Memory B cell (primary cell): ENCODE data around the gene GABRA1.

ENCODE experiments used
- ATAC-seq: fragments of 150-1000 bp; cut with Tn5 transposase; 2 replicates; pipeline ENCODE4 v1.10.0; 2021; ENCODE audit warnings: low read depth, mild to moderate bottlenecking, moderate library complexity
- DNase-seq, 2 donors: peaks; one replicate each; pipeline ENCODE4 v3.0.0; 2022; ENCODE audit warnings: low spot score in 2 of 2
- H3K27ac Mint-ChIP-seq: one replicate; pipeline ENCODE4 v1.8.0; 2022; ENCODE audit warnings: mild to moderate bottlenecking, moderate library complexity, mixed read lengths
- H3K27me3 Mint-ChIP-seq: one replicate; pipeline ENCODE4 v1.8.0; 2022; ENCODE audit warnings: mixed read lengths
- H3K36me3 Mint-ChIP-seq: one replicate; pipeline ENCODE4 v1.8.0; 2022; ENCODE audit warnings: mild to moderate bottlenecking, mixed read lengths
- H3K4me1 Mint-ChIP-seq: one replicate; pipeline ENCODE4 v1.8.0; 2022; ENCODE audit warnings: mixed read lengths
- H3K4me3 Mint-ChIP-seq: one replicate; pipeline ENCODE4 v1.8.0; 2022; ENCODE audit warnings: mild to moderate bottlenecking, moderate library complexity, mixed read lengths
- H3K9me3 Mint-ChIP-seq: one replicate; pipeline ENCODE4 v1.8.0; 2022; ENCODE audit warnings: mixed read lengths

Gene GABRA1

DNA sequence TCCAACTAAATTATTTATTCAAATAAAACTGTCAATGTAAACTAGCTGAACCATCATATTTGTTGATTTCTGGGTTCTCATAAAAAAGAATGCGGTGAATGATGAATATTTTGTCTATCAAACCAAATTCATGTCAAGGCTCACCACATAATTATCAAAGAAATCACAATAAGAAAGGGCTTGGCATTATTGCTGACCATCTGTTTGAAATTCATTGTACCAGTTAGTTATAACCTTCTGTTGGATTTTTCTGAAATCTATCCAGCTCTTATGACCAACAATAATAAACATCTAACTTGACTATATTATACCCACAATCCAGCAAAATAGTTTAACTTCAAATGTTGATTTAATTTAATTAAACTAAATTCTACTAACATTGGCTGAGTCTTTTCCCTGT, 53.1 kb downstream of the GABRA1 start:
- Mint-ChIP-seq H3K4me1 (no peaks in the 10 kb centered on the region), H3K36me3 (no peaks in the 10 kb centered on the region), H3K27ac (no peak overlapping the region), H3K9me3 (peaks cover 8% of the 10 kb centered on the region), H3K4me3 (no peak overlapping the region), H3K27me3 (no peaks in the 10 kb centered on the region)
- no peak for DNase-seq
- ATAC-seq, result no peak

DNA sequence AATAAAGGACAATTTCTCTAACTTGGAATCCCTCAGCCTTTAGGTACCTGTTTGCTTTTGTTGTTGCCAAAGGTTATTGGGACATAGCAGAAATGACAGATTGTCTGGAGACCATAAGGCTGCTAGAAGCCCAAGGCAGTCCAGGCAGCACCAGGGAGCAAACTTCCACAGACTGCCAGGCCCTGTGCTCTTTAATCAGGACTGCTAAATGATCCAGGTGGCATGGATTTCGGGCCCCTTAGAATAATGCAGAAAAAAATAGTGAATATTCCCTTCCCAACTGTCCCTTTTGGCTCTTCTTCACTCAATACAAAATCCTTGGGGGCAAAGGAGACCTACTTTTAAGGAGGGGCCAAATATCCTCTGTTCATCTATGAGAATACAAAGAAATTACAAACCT, 73.9 kb downstream of the GABRA1 start:
- Mint-ChIP-seq H3K36me3 (no peaks in the 10 kb centered on the region), H3K4me3 (no peak overlapping the region)

DNA sequence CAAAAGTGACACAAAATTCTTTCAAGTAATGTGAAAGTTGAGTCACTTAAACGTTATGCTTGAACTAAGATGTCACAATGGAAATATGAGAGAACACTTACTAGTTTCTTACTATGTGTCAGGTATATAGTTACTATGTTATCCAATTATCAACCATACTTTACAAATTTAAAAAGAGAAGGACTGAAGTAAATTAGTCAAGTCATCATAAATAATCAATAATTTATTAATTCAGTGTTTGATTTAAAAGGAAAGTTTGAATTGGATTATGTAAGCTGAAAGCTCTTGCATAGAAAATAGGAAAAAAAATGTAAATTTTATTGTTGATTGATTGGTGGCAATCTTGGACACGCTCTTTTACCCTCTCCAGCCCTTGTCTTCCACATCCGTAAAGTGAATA, 76.3 kb downstream of the GABRA1 start:
- peaks cover 7% of the 10 kb centered on the region for H3K9me3 Mint-ChIP-seq
- DNase-seq, result no peak
- no peaks in the 10 kb centered on the region for H3K27me3 Mint-ChIP-seq
- ATAC-seq, result no peak
- no peaks in the 10 kb centered on the region for H3K4me1 Mint-ChIP-seq
- H3K36me3 Mint-ChIP-seq, result no peaks in the 10 kb centered on the region
- H3K4me3 Mint-ChIP-seq, result no peak overlapping the region
- H3K27ac Mint-ChIP-seq, result no peak overlapping the region

More for the DNA sequence above, 73.9 kb downstream of the GABRA1 start:
- Mint-ChIP-seq H3K9me3 (peaks cover 5% of the 10 kb centered on the region), H3K4me1 (no peaks in the 10 kb centered on the region), H3K27me3 (no peaks in the 10 kb centered on the region), H3K27ac (no peak overlapping the region)
- no peak for DNase-seq
- no peak for ATAC-seq

DNA sequence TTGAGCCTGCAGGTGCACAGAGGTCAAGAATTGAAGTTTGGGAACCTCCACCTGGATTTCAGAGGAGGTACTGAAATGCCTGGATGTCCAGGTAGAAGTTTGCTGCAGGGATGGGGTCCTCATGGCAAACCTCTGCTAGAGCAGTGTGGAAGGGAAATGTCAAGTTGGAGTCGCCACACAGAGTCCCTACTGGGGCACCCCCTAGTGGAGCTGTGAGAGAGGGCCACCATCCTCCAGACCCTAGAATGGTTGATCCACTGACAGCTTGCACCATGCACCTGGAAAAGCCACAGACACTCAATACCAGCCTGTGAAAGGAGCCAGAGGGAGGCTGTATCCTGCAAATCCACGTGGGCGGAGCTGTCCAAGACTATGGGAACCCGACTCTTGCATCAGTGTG, 78.0 kb downstream of the GABRA1 start:
- H3K27me3 Mint-ChIP-seq, result no peaks in the 10 kb centered on the region
- peaks cover 7% of the 10 kb centered on the region for H3K9me3 Mint-ChIP-seq
- H3K4me3 Mint-ChIP-seq, result no peak overlapping the region
- no peak overlapping the region for H3K27ac Mint-ChIP-seq
- DNase-seq, result no peak
- H3K36me3 Mint-ChIP-seq, result no peaks in the 10 kb centered on the region
- ATAC-seq, result no peak
- H3K4me1 Mint-ChIP-seq, result no peaks in the 10 kb centered on the region

DNA sequence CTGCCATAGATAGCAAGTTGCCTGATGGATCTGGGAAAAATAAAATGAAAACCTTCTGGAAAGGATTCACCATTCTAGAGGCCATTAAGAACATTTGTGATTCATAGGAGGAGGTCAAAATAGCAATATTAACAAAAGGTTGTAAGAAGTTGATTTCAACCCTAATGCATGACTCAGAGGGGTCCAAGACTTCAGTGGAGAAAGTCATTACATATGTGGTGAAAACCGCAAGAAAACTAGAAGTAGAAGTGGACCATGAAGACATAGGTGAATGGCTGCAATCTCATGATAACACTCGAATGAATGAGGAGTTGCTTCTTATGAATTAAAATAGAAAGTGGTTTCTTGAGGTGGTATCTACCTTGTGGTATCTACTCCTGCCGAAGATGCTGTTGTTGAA, 86.6 kb downstream of the GABRA1 start:
- Mint-ChIP-seq H3K27ac (no peak overlapping the region), H3K27me3 (no peaks in the 10 kb centered on the region), H3K4me3 (no peak overlapping the region), H3K4me1 (no peaks in the 10 kb centered on the region), H3K36me3 (no peaks in the 10 kb centered on the region), H3K9me3 (peaks cover 2% of the 10 kb centered on the region)
- DNase-seq (no peak), ATAC-seq (no peak)

DNA sequence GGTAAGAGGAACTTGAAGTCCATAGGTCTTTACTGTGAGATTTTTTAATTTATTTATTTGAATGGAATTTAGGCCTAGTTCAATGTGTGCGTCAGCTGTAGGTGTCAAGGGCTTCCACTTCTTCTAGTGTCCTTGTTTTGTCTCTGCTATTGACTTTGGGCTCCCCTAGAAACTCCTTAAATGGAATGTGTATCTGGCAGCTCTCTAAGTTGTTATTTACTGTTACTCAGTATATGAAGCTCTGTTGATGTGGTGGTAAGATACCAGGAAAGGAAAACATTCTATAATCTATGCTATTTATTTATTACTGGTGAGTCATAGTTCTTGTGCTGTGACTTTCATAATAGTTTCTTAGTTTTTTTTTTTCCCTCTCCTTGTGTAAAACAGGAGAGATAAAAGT, 97.1 kb downstream of the GABRA1 start:
- Mint-ChIP-seq H3K9me3 (peaks cover 5% of the 10 kb centered on the region), H3K27me3 (no peaks in the 10 kb centered on the region), H3K4me3 (no peak overlapping the region), H3K4me1 (no peaks in the 10 kb centered on the region), H3K36me3 (no peaks in the 10 kb centered on the region), H3K27ac (no peak overlapping the region)
- no peak for DNase-seq
- no peak for ATAC-seq

DNA sequence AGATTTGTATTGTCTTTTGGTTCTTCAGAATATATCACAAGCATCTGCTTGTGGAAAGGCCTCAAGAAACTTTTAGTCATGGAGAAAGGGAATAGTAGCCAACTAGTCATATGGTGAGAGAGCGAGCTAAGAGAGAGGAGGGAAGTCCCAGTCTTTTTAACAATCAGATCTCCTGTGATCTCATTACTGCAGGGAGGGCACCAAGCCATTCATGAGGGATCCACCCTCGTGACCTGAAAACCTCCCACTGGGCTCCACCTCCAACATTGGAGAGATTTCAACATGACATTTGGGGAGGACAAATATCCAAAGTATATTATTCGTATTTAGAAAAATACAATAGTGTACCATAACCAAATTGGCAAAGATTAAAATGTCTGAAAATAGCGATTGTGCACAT, 99.0 kb downstream of the GABRA1 start:
- Mint-ChIP-seq H3K27ac (no peak overlapping the region), H3K9me3 (peaks cover 5% of the 10 kb centered on the region), H3K36me3 (no peaks in the 10 kb centered on the region), H3K4me1 (no peaks in the 10 kb centered on the region), H3K4me3 (no peak overlapping the region), H3K27me3 (no peaks in the 10 kb centered on the region)
- DNase-seq (no peak), ATAC-seq (no peak)
